C4-2B (cell line): ENCODE results near the gene TJP3.

Source experiments
- H3K27ac ChIP-seq: fragments of 450-650 bp; 2 replicates; pipeline ENCODE4 v1.5.1; 2017
- ZFX ChIP-seq: fragments of 450-650 bp; IDR thresholded peaks from 2 replicates; pipeline ENCODE4 v1.6.1; 2017
- TF ChIP-seq, protein P1 (sequence below): fragments of 450-650 bp; conservative IDR thresholded peaks from 2 replicates; pipeline ENCODE4 v1.5.1; 2017; ENCODE audit warnings: mild to moderate bottlenecking

The TJP3 gene

DNA sequence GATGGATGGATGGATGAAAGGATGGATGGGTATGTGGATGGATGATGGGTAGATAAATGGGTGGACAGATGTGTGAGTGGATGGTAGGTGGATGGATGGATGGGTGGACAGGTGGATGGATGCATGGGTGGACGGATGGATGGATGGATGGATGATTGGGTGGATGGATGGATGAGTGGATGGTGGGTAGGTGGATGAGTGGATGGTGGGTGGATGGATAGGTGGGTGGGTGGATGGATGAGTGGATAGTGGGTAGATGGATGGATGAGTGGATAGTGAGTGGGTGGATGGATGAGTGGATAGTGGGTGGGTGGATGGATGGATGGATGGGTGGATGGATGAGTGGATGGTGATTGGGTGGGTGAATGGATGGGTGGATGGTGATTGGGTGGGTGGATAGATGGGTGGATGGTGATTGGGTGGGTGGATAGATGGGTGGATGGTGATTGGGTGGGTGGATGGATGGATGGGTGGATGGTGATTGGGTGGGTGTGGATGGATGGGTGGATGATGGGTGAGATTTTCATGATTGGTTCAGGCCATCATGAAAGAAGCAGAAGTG, 68.4 kb downstream of the TJP3 start:
- no peak overlapping the region for H3K27ac ChIP-seq
- TF ChIP-seq, protein P1, sequence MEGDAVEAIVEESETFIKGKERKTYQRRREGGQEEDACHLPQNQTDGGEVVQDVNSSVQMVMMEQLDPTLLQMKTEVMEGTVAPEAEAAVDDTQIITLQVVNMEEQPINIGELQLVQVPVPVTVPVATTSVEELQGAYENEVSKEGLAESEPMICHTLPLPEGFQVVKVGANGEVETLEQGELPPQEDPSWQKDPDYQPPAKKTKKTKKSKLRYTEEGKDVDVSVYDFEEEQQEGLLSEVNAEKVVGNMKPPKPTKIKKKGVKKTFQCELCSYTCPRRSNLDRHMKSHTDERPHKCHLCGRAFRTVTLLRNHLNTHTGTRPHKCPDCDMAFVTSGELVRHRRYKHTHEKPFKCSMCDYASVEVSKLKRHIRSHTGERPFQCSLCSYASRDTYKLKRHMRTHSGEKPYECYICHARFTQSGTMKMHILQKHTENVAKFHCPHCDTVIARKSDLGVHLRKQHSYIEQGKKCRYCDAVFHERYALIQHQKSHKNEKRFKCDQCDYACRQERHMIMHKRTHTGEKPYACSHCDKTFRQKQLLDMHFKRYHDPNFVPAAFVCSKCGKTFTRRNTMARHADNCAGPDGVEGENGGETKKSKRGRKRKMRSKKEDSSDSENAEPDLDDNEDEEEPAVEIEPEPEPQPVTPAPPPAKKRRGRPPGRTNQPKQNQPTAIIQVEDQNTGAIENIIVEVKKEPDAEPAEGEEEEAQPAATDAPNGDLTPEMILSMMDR: no peak
- no peak for TF ChIP-seq ZFX

DNA sequence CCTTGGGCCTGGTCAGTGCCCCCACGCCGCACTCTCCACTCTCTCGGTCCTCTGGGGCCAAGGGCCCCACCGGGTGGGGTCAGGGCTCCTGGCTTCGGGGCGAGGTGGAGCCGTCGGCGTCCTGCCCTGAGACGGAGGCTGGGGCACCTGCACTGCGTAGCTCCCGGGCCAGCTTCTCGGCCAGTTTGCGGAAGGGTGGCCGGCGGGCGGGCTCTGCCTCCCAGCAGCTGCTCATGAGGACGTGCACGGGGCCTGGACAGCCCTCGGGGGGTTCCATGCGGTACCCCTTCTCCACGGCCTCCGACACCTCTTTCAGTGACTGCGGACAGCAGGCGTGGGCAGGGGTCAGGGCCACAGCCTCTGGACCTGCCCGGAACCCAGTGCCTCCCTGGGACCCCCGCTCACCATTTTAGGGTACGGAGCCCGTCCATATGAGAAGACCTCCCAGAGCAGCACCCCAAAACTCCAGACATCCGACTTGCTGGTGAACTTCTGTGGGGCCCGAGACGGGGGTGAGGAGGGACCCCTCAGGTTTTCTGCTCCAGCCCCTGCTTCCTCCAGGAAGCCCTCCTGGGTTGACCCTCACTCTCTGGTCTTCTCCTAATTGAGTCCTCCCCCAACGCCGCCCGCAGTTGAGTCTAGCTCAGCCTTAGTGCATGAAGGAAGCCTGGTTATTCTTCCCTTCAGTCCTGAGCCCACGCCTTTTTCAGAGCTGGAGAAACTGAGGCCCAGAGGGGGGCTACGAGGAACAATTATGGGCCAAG, 70.1 kb downstream of the TJP3 start:
- TF ChIP-seq, protein P1: no peak
- no peak for TF ChIP-seq ZFX
- no peak overlapping the region for H3K27ac ChIP-seq

DNA sequence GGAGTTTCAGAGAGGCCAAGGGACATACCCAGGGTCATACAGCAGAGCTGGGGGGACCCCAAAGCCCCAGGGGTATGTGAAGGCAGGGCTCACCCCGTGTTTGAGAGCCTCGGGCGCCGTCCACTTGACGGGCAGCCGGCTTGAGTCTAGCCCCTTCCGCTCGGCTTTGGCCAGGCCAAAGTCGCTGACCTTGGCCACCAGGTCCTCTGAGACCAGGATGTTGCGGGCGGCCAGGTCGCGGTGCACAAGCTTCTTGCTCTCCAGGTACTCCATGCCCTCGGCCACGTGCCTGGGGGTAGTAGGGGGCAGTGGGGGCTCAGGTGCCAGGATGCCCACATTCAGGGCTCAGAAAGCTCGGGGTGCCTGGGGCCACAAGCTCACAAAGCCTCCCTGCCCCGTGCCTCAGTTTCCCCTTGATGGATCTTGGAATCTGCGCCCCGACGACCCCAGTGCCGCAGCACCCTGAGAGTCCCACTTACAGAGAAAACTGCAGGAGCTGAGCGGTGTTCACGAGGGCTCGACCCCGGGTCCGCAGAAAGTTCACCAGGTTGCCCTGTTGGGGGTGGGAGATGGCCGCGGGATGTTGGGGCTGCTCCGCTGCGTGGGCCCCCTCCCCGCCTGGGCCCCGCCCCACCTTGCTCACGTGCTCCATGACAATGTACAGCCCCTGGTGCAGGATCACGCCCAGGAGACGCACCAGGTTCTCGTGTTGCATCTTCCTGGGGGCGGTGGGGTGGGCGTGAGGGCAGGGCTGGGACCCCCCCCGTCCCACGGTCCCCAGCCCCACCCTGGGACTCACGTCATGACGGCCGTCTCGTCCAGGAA, 70.9 kb downstream of the TJP3 start:
- TF ChIP-seq, protein P1: no peak
- TF ChIP-seq ZFX: no peak
- H3K27ac ChIP-seq: no peak overlapping the region

DNA sequence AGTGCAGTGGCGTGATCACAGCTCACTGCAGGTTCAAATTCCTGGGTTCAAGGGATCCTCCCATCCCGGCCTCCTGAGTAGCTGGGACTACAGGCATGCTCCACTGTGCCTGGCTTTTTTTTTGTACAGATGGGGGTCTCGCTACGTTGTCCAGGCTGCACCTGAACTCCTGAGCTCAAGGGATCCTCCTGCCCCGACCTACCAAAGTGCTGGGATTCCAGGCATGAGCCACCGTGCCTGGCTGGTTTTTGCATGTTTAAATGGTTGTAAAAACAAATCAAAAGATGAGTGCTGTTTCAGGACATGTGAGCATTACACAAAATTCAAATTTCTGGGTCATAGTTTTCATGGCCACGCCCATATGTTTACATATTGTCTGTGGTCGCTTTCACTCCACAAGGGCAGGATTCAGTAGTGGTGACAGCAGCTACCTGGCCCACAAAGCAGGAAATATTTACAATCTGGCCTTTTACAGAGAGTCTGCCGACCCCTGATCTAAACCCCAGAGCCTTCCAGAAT, 72.7 kb downstream of the TJP3 start:
- TF ChIP-seq, protein P1: no peak
- TF ChIP-seq ZFX: no peak
- no peak overlapping the region for H3K27ac ChIP-seq

DNA sequence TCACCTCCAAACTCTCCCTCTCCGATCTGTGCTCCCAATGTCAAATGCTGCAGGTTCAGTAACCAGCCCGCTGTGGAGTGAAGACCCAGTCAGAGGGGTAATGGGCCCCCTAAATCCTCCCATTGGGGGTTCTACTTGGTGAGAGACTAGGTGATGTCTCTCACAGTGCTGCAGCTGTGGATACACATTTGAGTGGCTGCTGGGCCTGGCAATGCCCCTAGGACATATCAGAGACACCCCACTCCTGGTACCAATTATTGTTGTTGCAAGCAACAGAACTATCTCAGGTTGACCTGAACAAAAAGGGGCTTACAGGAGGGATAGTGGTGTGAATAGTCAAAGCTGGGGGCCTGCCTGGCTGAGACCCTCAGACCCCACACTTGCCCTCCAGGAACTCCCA, 73.4 kb downstream of the TJP3 start:
- no peak for TF ChIP-seq ZFX
- TF ChIP-seq, protein P1: no peak
- H3K27ac ChIP-seq: no peak overlapping the region

DNA sequence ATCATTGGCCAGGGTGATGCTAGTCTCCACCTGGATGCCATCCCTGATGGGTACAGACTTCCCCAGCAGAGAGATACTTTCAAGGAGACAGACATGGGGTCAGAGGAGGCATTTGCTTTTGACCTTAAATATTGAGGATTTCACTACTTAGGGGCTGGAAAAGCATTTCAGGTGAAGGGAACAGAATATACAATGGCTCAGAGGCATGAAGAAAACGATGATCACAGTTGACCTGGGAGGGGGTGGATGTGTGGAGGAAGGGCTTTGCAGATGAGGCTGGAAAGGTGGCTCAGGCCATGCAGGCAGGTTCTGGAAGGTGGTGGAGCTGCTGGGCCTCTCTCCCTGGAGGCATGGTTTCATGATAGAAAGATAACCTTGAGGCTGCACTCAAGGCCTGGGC, 74.1 kb downstream of the TJP3 start:
- H3K27ac ChIP-seq: no peak overlapping the region

More for the DNA sequence above, 74.1 kb downstream of the TJP3 start:
- TF ChIP-seq ZFX: 0 out of 2 replicates have a peak, but pooled peaks have one; percentile 8
- TF ChIP-seq, protein P1: no peak
